Measurements from ENCODE around the gene FHOD3. TPM values are rescaled to one million over a fixed set of nuclear protein-coding genes. Genes with fewer than 3 reads are reported as not detected.

FHOD3 gene
- total and polyA plus RNA-seq, 2 donors (not counting 1 experiment from before 2014, with no cell fraction given), result not detected

DNA sequence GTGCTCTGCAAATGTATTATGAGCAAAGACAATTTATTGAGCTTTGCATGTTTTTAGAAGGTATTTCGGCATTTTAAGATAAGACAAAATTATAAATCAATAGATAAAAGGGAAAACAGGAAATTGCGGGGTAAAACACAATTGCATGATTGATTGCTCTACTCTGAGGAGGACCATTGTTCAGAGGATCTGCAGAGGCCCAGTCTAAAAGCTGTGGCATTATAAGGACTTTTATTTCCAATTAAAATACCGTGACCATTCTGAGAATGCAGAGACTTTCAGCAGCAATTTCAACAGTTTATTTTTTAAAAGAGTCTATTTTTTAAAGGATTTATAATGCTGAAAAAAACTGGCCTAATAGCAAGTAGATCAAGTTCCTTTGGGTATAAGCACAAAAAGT is 469.3 kb downstream of the FHOD3 start:
- peaks cover 10% of the 10 kb centered on the region for H3K4me1 Mint-ChIP-seq
- CTCF ChIA-PET, result no interaction called here
- Histone ChIP-seq H3K27me3 (replicated peaks in 1 of 4; ENCODE audit: control extremely low read depth in 1 of 4, control insufficient read depth in 3 of 4, insufficient read depth in 4 of 4, low read length in 3 of 4) (no peaks in the 10 kb centered on the region), H3K36me3 (replicated peaks in 1 of 2; ENCODE audit: control extremely low read depth in 1 of 2, control insufficient read depth in 1 of 2, extremely low read depth in 1 of 2, insufficient read depth in 2 of 2, low read length in 1 of 2) (no peaks in the 10 kb centered on the region), H3K4me3 (ENCODE audit: control extremely low read depth in 1 of 5, extremely low read depth in 1 of 5, insufficient read depth in 1 of 5, low read depth in 2 of 5, low read length in 4 of 5) (no peak overlapping the region), H3K27ac (ENCODE audit: low read length in 2 of 2) (no peak overlapping the region), H3K4me2 (replicated peaks; ENCODE audit: low read depth, low read length, poor library complexity, severe bottlenecking) (no peak overlapping the region), H3K79me2 (ENCODE audit: control insufficient read depth, insufficient read depth, low read length) (no peaks in the 10 kb centered on the region), H3K4me1 (ENCODE audit: control insufficient read depth in 2 of 2, insufficient read depth in 2 of 2, low read length in 2 of 2) (peaks cover 6 to 8% of the 10 kb centered on the region in 2 donors), H4K20me1 (ENCODE audit: control insufficient read depth, insufficient read depth, low read length, poor library complexity, severe bottlenecking) (no peaks in the 10 kb centered on the region), H3K9me3 (ENCODE audit: control extremely low read depth in 1 of 3, control insufficient read depth in 2 of 3, insufficient read depth in 1 of 3, low read length in 2 of 3) (peaks cover 0 to 11% (median 1%) of the 10 kb centered on the region in 3 donors), H2AFZ (ENCODE audit: insufficient read depth, low read depth, low read length, poor library complexity, severe bottlenecking) (no peak overlapping the region), H3K9ac (ENCODE audit: low read length) (no peak overlapping the region)
- no CpG with 5 or more reads among the region's 3 CpGs for WGBS (ENCODE audit: insufficient coverage)
- intact Hi-C loops (cut with micrococcal nuclease), result no loop called here
- POLR2A ChIA-PET, result no interaction called here
- TF ChIP-seq, protein P1, sequence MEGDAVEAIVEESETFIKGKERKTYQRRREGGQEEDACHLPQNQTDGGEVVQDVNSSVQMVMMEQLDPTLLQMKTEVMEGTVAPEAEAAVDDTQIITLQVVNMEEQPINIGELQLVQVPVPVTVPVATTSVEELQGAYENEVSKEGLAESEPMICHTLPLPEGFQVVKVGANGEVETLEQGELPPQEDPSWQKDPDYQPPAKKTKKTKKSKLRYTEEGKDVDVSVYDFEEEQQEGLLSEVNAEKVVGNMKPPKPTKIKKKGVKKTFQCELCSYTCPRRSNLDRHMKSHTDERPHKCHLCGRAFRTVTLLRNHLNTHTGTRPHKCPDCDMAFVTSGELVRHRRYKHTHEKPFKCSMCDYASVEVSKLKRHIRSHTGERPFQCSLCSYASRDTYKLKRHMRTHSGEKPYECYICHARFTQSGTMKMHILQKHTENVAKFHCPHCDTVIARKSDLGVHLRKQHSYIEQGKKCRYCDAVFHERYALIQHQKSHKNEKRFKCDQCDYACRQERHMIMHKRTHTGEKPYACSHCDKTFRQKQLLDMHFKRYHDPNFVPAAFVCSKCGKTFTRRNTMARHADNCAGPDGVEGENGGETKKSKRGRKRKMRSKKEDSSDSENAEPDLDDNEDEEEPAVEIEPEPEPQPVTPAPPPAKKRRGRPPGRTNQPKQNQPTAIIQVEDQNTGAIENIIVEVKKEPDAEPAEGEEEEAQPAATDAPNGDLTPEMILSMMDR (IDR thresholded peaks at IDR 0.05), result no peak
- no peak for TF ChIP-seq EZH2 (IDR thresholded peaks at IDR 0.05; ENCODE audit: borderline replicate concordance, insufficient read depth, low read depth, low read length, poor library complexity, severe bottlenecking)
- H3K27me3 Mint-ChIP-seq, result no peaks in the 10 kb centered on the region
- no peaks in the 10 kb centered on the region for H3K9me3 Mint-ChIP-seq (ENCODE audit: insufficient read depth)
- no peak overlapping the region for H3K27ac Mint-ChIP-seq
- no peak for DNase-seq
- no peak for ATAC-seq (ENCODE audit: low read depth)
- H3K4me3 Mint-ChIP-seq, result no peak overlapping the region

DNA sequence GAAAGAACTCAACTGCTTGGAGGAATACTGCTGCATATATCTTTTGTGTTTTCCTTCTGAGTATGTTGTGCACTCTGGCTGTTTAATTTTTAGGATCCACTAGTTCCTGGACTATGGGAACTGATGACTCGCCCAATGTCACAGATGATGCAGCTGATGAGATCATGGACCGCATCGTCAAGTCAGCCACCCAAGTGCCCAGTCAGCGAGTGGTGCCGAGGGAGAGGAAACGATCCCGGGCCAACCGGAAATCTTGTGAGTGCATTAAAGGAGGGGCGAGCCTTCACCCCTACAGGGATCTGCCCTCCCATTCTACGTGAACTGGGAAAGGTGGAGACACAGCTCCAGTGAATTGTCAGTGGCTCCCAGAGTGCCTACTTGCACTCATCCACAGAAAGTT is 471.7 kb downstream of the FHOD3 start:
- no peak for DNase-seq
- H3K9me3 Mint-ChIP-seq (ENCODE audit: insufficient read depth), result no peaks in the 10 kb centered on the region
- H3K27ac Mint-ChIP-seq, result no peak overlapping the region
- ATAC-seq (ENCODE audit: low read depth), result no peak
- intact Hi-C loops (cut with micrococcal nuclease), result no loop called here
- Histone ChIP-seq H3K4me1 (ENCODE audit: control insufficient read depth in 2 of 2, insufficient read depth in 2 of 2, low read length in 2 of 2) (peaks cover 6 to 8% of the 10 kb centered on the region in 2 donors), H3K36me3 (replicated peaks in 1 of 2; ENCODE audit: control extremely low read depth in 1 of 2, control insufficient read depth in 1 of 2, extremely low read depth in 1 of 2, insufficient read depth in 2 of 2, low read length in 1 of 2) (no peaks in the 10 kb centered on the region), H3K9me3 (ENCODE audit: control extremely low read depth in 1 of 3, control insufficient read depth in 2 of 3, insufficient read depth in 1 of 3, low read length in 2 of 3) (peaks cover 0 to 11% (median 1%) of the 10 kb centered on the region in 3 donors), H2AFZ (ENCODE audit: insufficient read depth, low read depth, low read length, poor library complexity, severe bottlenecking) (no peak overlapping the region), H4K20me1 (ENCODE audit: control insufficient read depth, insufficient read depth, low read length, poor library complexity, severe bottlenecking) (no peaks in the 10 kb centered on the region), H3K27ac (ENCODE audit: low read length in 2 of 2) (no peak overlapping the region), H3K4me2 (replicated peaks; ENCODE audit: low read depth, low read length, poor library complexity, severe bottlenecking) (no peak overlapping the region), H3K27me3 (replicated peaks in 1 of 4; ENCODE audit: control extremely low read depth in 1 of 4, control insufficient read depth in 3 of 4, insufficient read depth in 4 of 4, low read length in 3 of 4) (no peaks in the 10 kb centered on the region), H3K79me2 (ENCODE audit: control insufficient read depth, insufficient read depth, low read length) (no peaks in the 10 kb centered on the region), H3K4me3 (ENCODE audit: control extremely low read depth in 1 of 5, extremely low read depth in 1 of 5, insufficient read depth in 1 of 5, low read depth in 2 of 5, low read length in 4 of 5) (no peak overlapping the region), H3K9ac (ENCODE audit: low read length) (no peak overlapping the region)
- CTCF ChIA-PET, result no interaction called here
- WGBS (ENCODE audit: insufficient coverage), result 94% methylated on average over 6 of the region's 10 CpGs
- POLR2A ChIA-PET, result no interaction called here
- TF ChIP-seq, protein P1 (IDR thresholded peaks at IDR 0.05), result no peak
- no peak for TF ChIP-seq EZH2 (IDR thresholded peaks at IDR 0.05; ENCODE audit: borderline replicate concordance, insufficient read depth, low read depth, low read length, poor library complexity, severe bottlenecking)
- H3K4me3 Mint-ChIP-seq, result no peak overlapping the region
- H3K4me1 Mint-ChIP-seq, result peaks cover 10% of the 10 kb centered on the region
- no peaks in the 10 kb centered on the region for H3K27me3 Mint-ChIP-seq

Measured in B cell (primary cell).